NCI-H82 treated with DMSO at 0.1 percent for 48 hours (cell line): ENCODE measurements around the gene COMMD7.
"Not testable (repeated sequence)": the region's sequence is repeated elsewhere in the genome, so short reads cannot be mapped to it uniquely, and the experiment has no call there.

Experiments used
- DNase-seq: peaks from one replicate; lab custom pipeline; 2025; ENCODE audit not compliant: unreplicated experiment; lab: John Stamatoyannopoulos, UW

The COMMD7 gene

DNA sequence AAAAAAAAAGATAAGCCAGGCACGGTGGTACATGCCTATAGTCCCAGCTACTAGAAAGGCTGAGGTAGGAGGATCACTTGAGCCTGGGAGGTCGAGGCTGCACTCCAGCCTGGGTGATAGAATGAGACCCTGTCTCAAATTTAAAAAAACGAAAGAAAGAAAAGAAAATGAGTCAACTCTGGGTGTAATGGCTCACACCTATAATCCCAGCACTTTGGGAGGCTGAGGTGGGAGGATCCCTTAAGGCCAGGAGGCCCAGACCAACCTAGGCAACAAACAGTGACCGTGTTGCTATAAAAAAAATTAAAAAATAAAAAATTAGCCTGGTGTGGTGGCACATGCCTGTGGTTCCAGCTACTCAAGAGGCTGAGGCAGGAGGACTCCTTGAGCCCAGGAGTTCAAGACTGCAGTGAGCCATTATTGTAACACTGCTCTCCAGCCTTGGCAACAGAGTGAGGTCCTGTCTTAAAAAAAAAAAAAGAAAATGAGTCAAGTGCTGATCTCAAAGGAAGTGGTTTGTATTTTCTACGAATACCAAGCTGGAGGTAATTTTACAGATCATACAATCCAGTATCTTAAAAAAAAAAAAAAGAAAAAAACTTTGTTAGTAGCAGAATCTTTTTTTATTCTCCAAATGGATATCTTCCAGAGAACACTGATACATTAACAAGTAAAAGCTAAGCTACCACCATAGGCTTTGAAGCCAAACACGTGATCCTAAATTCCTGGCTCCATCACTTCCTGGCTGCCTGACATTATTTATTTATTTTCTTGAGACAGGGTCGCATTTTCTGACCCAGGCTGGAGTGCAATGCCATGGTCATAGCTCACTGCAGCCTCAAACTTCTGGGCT is 5.7 kb downstream of the COMMD7 start:
- DNase-seq: no peak

DNA sequence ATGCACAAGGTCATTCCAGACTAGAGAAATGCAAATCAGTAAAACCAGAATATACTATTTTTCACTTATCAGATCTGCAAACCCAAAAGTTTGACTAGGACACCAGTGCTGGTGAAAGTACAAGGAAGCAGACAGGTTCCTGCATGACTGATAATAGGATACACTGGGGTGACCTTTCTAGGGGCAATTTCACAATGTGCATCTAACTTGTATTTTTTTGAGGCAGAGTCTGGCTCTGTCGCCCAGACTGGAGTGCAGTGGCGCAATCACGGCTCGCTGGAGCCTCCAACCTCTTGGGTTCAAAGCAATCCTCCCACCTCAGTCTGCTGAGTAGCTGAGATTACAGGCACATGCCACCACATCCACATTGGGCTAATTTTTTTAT is 11.4 kb downstream of the COMMD7 start:
- DNase-seq: no peak

DNA sequence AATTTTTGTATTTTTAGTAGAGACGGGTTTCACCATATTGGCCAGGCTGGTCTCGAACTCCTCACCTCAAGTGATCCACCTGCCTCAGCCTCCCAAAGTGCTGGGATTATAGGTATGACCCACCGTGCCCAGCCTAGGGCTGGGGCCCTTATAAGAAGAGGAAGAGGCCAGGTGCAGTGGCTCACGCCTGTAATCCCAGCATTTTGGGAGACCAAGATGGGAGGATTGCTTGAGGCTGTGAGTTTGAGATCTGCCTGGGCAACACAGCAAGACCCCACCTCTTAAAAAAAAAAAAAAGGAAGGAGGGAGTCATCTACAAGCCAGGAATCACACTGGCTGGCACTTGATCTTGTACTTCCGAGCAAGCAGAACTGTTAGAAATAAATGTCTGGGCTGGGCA is 13.9 kb downstream of the COMMD7 start:
- not testable (repeated sequence) for DNase-seq

DNA sequence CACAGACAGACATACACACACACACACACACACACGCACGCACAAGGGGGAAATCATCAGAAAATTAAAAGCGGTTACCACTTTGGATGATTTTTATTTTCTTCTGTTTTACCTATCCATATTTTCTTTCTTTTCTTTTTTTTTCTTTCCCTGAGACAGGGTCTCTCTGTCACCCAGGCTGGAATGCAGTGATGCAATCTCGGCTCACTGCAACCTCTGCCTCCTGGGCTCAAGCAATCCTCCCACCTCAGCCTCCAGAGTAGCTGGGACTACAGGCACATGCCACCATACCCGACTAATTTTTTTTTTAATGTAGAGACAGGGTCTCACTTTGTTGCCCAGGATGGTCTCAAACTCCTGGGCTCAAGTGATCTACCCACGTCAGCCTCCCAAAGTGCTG is 14.8 kb downstream of the COMMD7 start:
- not testable (repeated sequence) for DNase-seq

DNA sequence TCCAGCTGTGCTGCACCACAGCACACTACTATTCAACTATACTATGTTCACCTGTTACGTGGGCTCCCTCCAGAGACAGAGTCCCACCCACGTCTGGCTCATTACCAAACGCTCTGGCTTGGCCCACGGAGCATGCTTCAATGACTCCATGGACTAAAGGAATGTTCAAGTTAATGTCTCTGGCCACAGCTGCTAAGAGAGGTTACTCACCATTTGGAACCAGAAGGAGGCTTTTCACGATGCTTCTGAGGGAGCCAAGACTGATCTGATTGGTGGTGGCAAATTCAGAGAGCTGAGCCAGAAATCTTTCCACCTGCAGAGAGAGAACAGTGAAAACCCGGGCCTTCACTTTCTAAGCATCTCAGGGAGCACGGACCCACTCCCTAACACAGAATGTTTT is 15.6 kb downstream of the COMMD7 start:
- DNase-seq: no peak

DNA sequence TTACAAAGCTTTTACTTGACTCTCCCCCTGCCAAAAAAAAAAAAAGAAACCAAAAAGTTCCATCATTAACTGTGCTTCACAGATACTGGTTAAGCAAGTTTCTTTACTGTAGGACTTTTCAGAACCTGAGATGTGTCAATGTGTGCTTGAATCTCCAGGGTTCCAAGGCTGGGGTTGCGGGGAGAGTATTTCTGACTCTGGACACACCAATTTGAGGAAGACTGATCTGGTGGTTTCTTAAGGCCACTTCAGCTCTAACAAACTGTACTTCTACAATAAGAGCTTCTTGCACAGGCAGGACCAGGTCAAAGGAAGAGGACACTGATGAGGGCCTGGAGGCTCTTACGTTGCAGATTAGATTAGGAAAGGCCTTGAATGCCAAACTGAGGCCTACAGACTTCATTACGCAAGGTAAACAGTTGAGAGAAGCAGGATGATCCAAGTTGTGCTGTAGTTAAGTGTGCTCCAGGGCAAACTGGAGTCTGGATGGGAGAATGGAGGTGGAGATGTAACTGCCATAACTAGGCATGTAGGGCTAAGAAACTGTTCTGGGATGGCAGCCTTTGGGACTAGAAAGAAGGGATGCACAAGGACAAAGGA is 24.4 kb downstream of the COMMD7 start:
- DNase-seq: no peak

DNA sequence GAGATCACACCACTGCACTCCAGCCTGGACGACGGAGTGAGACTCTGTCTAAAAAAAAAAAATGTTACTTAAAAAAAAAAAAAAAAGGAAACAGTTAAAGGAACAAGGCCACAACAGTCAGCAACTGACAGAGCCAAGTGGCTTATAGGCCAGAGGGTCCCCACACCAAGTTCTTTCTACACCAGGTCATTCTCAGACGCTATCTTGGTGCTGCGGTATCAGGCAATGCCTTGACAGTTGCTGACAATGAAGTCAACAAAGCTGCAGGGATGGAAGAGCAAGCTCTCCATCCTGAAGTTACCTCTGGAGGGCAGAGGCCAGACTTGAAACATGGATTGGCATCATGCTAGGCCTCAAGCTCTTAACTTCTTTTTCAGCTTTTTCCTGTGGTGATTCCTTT is 31.9 kb downstream of the COMMD7 start:
- DNase-seq: no peak

DNA sequence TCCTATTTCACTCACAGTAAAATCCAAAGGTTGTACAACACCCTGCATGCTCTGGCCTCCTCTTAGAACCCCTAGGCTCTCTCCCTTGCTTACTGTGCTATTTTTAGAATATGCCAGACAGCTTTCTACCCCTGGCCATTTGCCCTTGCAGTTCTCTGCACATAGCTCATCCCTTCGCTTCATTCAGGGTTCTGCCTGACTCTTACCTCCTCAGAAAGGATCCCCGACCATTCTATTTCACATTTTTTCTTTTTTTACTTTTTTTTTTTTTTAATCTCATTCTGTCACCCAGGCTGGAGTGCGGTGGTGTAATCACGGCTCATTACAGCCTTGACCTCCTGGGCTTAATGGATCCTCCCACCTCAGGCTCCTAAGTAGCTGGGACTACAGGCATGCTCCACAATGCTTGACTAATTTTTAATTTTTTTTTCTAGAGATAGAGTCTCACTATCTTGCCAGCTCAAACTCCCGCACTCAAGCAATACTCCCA is 33.6 kb downstream of the COMMD7 start:
- no peak for DNase-seq

DNA sequence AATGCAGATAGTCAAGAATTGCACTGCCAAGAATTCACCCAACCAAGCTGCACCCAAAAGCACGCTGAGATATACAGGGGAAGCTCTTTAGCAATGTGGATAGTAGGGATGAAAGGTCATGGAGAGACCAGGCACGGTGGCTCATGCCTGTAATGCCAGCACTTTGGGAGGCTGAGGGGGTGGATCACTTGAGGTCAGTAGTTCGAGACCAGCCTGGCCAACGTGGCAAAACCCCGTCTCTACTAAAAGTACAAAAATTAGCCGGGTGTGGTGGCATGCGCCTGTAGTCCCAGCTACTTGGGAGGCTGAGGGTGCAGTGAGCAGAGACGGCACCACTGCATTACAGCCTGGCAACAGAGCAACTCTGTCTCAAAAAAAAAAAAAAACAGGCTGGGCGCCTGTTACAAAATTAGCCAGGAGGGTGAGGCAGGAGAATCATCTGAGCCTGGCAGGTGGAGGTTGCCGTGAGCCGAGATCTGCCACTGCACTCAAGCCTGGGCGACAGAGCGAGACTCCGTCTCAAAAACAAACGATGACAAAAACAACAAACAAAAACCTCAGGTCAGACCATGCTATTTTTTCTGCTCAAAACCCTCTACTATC is 34.1 kb downstream of the COMMD7 start:
- DNase-seq: not testable (repeated sequence)

DNA sequence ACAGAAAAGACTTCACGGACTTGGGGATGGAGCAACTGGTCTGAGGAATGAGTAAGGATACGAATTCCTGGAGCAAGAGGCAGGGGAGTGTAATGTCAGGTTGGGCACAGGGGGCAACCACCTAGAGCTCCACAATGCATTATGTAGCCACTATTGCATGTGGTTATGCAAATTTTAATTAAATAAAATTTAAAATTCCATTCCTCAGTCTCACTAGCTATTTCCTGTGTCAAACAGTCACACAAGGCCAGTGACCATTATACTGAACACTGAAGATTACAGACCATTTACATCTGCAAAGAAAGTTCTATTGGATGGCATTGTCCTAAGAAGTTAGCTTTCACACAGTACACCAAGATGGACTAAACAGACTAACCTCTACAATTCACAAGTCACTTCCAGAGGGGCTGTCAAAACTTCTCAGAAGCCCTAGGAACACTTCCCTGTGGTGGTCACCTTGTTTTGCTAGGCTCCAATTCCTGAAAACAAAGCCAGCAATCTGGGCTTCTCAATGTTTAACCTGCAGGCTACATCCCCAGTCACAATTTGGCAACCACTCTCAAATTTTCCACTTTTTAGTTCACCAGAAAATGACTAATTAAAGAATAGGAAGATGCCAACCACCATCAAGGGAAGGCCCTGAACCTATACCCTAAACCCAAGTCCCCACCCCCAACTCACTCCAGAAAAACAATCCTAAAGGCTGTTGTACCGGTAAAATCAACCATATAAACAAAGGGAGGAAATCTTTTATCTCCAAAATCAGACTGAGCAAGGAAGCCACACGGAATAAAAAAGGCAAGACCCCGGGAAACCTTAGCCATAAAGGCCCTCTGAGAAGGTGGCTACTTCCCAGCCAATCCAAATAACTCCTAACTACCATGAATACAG is 35.3 kb downstream of the COMMD7 start:
- no peak for DNase-seq

DNA sequence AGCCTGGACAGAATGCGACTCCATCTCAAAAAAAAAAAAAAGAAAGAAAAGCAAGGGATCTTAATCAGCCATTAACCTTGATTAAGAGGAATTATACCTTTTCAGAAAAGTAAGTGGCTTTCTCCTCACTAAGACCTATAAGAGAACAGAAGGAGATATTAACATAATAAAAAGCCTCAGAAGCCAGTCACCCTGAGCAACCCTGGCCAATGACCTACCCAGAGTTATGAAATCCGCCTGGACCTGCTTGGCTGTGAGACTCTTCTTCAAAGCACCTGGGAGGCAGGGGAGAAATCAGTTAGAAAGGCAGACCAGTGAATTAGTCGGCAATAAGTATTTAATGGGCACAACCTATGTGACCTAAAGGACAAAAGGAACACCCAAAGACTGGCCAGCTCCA is 36.8 kb downstream of the COMMD7 start:
- peak; percentile 9 for DNase-seq

DNA sequence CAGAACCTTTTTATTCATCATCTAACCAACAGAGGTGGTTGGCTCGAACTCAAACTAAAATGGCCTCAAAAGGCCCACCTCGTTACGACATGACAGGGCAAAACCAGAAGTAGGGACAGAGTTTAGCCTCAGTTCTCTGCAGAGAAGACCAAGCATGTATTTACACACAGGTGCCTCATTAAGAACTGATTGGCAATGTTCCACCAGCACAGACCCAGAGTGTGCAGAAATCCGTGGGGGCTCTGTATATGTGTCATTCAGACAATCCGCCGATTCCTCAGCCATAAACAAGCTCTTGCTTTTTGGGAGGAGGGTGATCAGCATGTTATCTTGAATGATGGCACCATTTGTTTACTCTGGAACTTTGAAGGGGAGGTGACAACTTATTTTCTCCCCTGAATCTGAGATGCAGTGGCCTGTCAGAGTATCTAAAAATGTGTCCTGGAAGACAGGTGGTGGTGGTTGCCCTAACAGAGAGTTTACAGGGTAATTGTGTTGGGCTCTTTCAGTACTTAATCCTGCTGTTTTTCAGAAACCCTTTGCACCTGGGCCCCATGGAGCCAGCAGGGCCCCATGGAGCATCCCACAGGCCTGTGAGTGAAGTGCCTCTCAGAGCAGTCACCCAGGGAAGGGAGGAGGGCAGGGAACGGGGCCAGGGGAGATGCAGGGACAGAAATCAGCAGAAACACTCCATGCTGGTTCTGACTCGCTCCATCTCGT is 40.4 kb downstream of the COMMD7 start:
- DNase-seq: no peak

DNA sequence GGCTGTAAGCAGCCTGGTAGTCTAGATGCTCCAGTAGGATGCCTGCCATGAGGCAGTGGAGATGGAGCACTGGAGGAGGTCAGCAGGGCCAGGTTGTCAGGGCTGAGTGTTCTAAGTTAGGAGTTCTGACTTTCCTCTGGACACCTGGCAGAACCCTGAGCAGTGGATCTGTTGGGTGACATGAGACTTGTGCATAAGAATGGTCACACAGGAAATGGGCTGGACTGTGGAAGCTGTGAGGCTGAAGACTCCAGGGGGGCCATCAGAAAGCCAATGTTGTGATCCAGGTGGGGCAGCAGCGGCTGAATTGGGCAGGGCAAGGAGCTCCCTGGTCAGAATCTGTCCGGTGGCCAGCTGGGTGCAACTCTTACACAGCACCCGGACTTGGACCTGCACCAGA is 45.7 kb downstream of the COMMD7 start:
- no peak for DNase-seq

DNA sequence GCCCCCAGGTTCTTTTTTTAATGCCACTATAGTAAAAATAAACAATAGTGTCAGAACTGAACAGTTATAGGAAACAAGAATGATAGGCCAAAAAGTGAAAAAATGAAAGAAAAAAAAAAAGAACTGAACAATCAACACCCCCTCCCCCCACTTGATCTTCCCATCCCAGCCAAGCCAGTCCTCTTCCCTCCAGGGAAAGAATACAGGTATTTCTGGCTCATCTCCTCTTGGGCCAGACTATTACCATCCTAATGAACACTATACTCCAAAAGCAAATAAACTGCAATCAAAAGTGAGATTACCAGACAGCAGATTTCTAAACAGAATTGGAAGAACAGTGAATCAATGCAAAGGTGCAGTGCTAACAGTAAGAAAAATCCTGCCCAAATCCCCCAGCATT is 48.2 kb downstream of the COMMD7 start:
- DNase-seq: no peak

DNA sequence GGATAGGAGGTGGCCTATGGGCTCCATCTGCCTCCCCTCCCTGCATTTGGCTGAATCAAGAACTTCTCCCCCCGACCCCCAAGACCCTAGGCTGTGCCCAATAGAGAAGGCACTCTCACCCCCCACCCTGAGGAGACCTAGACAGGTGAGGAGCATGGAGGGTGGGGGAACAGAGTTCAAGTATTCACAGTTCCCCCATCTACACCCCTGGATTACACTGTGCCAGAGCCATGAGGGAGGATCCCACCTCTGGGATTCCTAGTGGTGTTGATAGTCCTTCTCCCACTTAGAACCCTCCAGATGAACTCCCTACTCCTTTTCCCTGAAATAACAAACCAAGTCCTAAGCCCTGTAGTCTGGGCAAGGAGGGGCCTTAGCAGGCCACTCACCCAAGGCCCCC is 54.3 kb downstream of the COMMD7 start:
- DNase-seq: not testable (repeated sequence)

DNA sequence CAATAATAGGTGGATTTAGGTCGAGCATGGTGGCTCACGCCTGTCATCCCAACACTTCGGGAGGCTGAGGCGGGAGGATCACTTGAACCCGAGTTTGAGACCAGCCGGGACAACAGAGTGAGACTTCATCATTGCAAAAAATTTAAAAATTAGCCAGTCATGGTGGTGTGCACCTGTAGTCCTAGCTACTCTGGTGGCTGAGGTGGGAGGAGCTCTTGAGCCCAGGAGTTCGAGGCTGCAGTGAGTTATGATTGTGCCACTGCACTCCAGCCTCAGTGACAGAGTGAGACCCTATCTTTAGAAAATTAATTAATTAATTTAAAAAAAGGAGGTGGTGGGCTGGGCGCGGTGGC is 56.1 kb downstream of the COMMD7 start:
- DNase-seq: no peak

DNA sequence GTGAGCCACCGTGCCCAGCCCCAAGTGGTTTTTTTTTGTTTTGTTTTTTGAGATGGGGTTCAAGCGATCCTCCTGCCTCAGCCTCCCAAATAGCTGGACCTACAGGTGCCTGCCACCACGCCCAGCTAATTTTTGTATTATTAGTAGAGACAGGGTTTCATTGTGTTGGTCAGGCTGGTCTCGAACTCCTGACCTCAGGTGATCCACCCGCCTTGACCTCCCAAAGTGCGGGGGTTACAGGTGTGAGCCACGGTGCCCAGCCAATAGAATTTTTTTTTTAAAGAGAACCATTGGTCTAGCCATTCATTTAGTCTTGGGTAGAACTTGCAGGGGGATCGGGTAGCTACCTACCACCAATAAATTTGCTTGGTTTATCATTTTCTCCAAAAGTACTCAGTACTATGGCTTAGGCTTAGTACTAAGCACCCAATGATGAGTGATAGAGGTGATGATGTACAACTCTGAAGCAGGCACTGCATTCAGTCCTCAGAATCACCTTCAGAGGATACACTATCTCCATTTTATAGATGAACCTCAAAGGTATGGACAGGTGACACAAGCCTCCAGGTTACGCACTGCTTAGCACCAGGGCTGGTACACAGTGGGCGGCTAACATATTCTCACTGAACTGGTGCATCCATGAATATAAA is 56.6 kb downstream of the COMMD7 start:
- DNase-seq: no peak

DNA sequence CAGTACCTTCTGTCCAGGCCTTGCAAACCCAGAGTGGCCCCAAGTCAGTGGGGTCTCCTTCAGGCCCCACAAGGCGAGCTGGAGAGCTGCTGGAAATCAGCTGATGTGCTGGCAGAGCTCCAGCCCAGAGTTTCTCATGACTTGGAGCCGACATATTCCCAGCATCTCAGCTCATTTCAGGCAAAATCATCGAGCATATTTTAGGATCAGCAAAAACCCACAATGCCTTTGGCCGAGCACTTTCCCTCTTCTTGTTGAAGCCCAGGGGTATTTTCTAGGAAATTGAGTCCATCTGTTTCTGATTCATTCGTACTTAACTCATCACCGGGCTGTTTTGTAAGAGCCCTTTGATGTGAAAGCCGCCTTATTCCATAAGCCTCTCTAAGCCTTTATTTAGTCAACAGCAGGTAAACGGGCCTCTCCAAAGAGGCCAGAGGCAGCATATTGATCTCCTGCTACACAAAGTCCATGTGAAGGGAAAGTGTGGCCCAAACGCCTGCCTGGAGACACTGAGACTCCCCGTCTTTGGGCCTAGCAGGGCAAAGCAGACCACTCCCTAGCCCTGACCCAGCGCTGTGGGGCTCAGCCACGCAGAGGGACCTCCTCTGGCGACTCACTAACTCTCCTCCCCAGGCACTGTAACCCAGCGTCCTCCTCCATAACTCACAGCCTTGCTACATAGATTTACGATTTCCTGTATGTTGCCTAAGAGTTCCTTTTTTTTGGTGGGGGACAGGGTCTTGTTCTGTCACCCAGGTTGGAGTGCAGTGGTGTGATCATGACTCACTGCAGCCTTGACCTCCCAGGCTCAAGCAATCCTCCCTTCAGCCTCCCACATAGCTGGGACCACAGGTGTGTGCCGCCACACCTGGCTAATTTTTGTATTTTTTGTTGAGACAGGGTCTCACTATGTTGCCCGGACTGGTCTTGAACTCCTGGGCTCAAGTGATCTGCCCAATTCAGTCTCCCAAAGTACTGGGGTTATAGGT is 57.4 kb downstream of the COMMD7 start:
- peak; percentile 75 for DNase-seq

DNA sequence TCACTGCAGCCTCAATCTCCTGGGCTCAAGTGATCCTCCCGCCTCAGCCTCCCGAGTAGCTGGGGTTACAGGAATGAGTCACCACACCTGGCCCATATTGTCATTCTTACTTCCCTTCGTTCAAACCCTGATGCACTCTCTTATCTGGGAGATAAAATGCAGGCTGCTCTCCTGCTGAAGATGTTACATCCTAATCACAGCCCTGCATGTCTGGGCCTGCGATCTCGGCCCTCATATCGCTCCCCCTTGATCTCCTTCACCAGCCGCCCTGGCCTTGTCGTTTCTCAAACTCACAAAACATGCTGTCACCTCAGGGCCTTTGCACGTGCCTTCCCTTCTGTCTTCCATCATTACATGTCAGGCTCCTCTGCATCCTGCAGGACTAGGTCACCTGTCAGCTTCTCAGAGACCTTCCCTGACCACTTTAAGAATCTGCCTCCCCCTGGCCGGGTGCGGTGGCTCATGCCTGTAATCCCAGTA is 60.7 kb downstream of the COMMD7 start:
- no peak for DNase-seq
